Nasal cavity respiratory epithelium epithelial cell of viscerocranial mucosa (primary cell): ENCODE measurements around the gene RGS11. TPM values are rescaled to one million over a fixed set of nuclear protein-coding genes. Genes with fewer than 3 reads are reported as not detected.

Experiments
- total RNA-seq: library from RNA; depleted of rRNA; stranded (reverse); fragments of >200 nt; gene quantifications from 2 replicates; pipeline ENCODE4 v1.2.3, GENCODE V29; 2014

The RGS11 gene
- total RNA-seq, result 0.14 TPM in 1 of 2 replicates, not detected in the other

GRCh38 chr16:275786-276232 is at the start of gene RGS11:
RGS11 (minus strand) TSS chr16:275944; CDS start chr16:275911, 33 bp downstream.

GRCh38 chr16:283033-283805 is 7.5 kb upstream of the RGS11 start, which contains the start of gene PDIA2:
PDIA2 (plus strand) TSS chr16:283164; CDS start chr16:283170, 6 bp downstream.

GRCh38 chr16:280552-280951 is 4.8 kb upstream of the RGS11 start, which contains the start of gene ARHGDIG:
ARHGDIG (plus strand) TSS chr16:280591; CDS start chr16:280681, 90 bp downstream.

GRCh38 chr16:234468-235305 is 41.1 kb downstream of the RGS11 start, which contains the start of gene FAM234A:
FAM234A (plus strand) TSS chr16:234821; CDS start chr16:254414, 19,593 bp downstream.

GRCh38 chr16:228852-229730 is 46.7 kb downstream of the RGS11 start, which contains the start of gene LUC7L:
LUC7L (minus strand) TSS chr16:229449; CDS start chr16:229339, 110 bp downstream.

Other genes starting within 250 kb of the RGS11 start
- gene POLR3K, start 222.3 kb downstream of the RGS11 start, total RNA-seq, result 7.9 and 8.5 TPM in 2 replicates
- 6.2 and 10.0 TPM in 2 replicates for gene SNRNP25, start 222.1 kb downstream of the RGS11 start, total RNA-seq
- 11.6 and 30.7 TPM in 2 replicates for gene RHBDF1, start 203.3 kb downstream of the RGS11 start, total RNA-seq
- gene MPG, start 197.7 kb downstream of the RGS11 start, total RNA-seq, result 63.4 and 133 TPM in 2 replicates
- gene NPRL3, start 137.3 kb downstream of the RGS11 start, total RNA-seq, result 5.8 and 17.1 TPM in 2 replicates
- not detected in 2 replicates for gene HBZ, start 123.3 kb downstream of the RGS11 start, total RNA-seq
- not detected in 2 replicates for gene HBM, start 110.0 kb downstream of the RGS11 start, total RNA-seq
- gene HBA2, start 103.1 kb downstream of the RGS11 start, total RNA-seq, result not detected in 2 replicates
- not detected in 2 replicates for gene HBA1, start 99.3 kb downstream of the RGS11 start, total RNA-seq
- not detected in 2 replicates for gene HBQ1, start 95.5 kb downstream of the RGS11 start, total RNA-seq
- 24.6 and 34.0 TPM in 2 replicates for gene LUC7L, start 46.5 kb downstream of the RGS11 start, total RNA-seq
- gene FAM234A, start 41.1 kb downstream of the RGS11 start, total RNA-seq, result 44.1 and 110 TPM in 2 replicates
- gene ARHGDIG, start 4.6 kb upstream of the RGS11 start, total RNA-seq, result 0.34 TPM in 1 of 2 replicates, not detected in the other
- 0.34 TPM in 1 of 2 replicates, not detected in the other for gene PDIA2, start 7.2 kb upstream of the RGS11 start, total RNA-seq
- gene AXIN1, start 76.8 kb upstream of the RGS11 start, total RNA-seq, result 33.8 and 66.4 TPM in 2 replicates
- 46.4 and 98.8 TPM in 2 replicates for gene MRPL28, start 94.6 kb upstream of the RGS11 start, total RNA-seq
- 34.9 and 56.9 TPM in 2 replicates for gene PGAP6, start 106.0 kb upstream of the RGS11 start, total RNA-seq
- gene NME4, start 121.3 kb upstream of the RGS11 start, total RNA-seq, result 23.9 and 52.0 TPM in 2 replicates
- gene DECR2, start 125.9 kb upstream of the RGS11 start, total RNA-seq, result 4.8 and 8.5 TPM in 2 replicates
- gene RAB11FIP3, start 149.7 kb upstream of the RGS11 start, total RNA-seq, result 6.5 and 24.7 TPM in 2 replicates